Forelimb muscle (tissue), 1 donor: Measurements from ENCODE around the gene MAP2K6. TPM values are rescaled to one million over a fixed set of nuclear protein-coding genes. Genes with fewer than 3 reads are reported as not detected.

ENCODE experiments used
- DNase-seq: peaks from one replicate; pipeline ENCODE4 v3.0.0-alpha.2; 2013; ENCODE audit warnings: low read depth
- polyA plus RNA-seq: library from polyadenylated mRNA; unstranded; fragments of 120-200 nt; gene quantifications from one replicate; pipeline ENCODE4 v1.2.1, GENCODE V29; 2013; ENCODE audit not compliant: insufficient read length

Gene MAP2K6
- polyA plus RNA-seq, 1 donor = 16.4 TPM

DNA sequence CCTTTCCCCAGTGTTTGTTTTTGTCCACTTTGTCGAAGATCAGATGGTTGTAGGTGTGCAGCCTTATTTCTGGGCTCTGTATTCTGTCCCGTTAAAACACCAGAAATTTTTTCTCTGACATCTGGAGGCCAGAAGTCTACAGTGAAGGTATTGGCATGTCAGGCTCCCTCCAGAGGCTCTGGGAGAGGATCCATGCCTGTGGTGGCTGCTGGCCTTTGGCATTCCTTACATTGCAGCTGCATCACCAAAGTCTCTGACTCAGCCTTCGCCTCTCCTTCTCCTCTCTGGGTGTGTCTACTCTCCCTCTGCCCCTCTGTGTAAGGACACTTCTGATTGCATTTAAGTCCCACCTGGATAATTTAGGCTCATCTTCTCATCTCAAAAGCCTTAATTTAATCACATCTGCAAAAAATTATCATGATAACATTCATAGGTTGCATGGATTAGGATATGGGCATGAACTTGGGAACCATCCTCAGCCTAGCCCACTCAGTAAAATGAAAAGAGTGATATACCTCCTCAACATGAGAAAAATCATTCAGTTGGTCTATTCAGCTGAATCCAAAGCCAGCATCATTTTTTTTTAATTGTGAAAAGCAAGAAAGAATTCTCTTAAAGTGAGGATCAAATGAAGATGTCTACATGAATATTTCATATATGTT, 78.0 kb downstream of the MAP2K6 start:
- DNase-seq = no peak

DNA sequence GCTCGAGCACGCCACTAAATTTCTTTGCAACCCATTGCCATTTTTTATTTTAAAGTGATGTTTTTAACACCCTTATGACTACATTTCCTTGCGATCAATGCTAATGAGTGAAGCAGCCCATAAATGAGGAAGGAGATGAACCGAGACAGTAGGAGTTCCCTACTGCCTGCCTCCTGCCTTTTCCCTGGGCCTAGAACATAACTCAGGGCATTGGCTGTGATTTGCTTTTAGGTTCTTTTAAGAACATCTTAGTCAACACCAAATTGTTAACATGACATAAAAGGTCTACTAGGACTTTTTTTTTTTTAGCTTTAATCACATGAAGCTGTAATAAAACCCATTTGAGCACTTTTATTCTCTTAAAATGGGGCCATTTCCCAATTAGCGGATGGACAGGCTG, 81.3 kb downstream of the MAP2K6 start:
- DNase-seq = no peak

- no peak for DNase-seq
Observed at GRCh38 chr17:69497161-69497560, 82.7 kb downstream of the MAP2K6 start.

DNA sequence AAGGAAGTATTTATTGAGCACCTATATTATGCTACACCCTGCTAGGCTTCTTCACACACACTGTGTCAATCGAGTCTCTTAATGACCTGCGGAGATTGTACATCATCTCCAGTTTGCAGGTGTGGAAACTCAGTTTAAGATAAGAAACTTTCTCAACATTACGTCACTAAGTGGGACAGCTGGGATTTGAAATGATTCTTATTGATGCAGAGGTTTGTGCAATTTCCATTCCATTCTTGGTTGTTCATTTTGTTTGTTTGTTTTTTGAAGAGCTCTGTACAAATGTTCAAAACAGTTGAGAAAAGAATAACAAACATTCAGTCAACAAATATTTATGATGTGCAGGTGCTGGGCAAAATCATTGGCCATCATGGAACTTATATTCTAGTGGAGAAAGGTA, 84.8 kb downstream of the MAP2K6 start:
- no peak for DNase-seq

DNA sequence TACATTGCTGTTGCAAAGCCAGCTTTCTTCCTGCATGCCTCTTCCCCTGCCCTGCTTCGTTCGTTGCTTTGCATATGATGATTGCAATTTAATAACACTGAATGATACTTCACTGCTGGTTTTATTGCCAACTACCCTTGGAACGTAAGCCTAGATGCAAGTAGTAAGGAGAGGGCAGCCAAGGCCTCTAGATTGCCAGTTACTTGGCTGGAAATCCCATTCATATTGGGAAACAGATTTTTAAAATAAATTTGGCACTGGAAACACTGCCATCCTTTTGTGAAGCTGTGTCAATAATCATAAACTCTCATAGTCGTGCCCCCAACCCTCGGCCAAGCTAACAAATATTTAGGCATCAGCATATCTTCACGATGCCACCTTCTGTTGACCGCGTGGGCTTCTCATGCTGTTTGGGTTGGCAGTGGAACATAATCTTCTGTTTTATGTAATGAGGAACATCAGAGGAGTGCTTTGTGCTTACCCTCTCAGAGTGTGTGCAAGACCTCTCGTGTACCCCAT, 86.5 kb downstream of the MAP2K6 start:
- DNase-seq = no peak

GRCh38 chr17:69501591-69502468, 87.3 kb downstream of the MAP2K6 start:
- peak; percentile 62 for DNase-seq

GRCh38 chr17:69503711-69504110, 89.2 kb downstream of the MAP2K6 start:
- DNase-seq = no peak

DNA sequence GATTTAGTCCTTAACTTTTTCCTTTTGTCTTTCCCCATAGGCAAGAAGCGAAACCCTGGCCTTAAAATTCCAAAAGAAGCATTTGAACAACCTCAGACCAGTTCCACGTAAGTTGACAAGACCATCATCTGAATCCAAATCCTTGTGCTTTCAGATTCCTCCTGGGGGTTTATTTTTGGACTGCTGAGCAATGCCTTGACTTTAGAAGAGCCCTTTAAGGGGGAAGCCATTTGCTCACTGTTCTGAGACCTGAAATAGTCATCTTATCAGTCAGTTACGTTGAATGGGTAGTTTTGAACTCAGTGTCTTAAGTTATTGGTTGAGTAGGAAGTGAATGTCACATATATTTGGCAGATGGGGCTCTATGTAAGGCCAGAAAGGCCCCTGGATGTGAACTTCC, 91.2 kb downstream of the MAP2K6 start:
- DNase-seq = no peak

DNA sequence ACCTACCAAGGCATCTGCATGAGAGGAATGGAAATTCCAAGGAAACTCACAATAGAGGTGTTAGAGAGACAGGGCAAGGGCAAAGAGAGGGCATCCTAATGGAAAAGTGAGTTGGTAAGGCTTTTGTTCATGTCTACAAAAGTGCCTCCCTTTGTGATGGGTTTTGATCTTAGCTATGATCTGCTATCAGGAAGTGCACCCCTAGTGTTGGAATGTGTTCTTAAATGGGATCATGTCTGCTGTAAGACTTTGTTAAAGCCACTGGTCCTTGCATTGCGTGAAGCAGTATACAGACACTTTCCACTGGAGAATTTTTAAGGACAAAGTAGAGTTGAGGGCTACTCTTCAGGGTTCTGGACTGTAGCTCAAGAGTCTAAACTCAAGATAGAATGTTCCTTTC, 92.0 kb downstream of the MAP2K6 start:
- DNase-seq = no peak

GRCh38 chr17:69508814-69509213, 94.3 kb downstream of the MAP2K6 start:
- DNase-seq = no peak

DNA sequence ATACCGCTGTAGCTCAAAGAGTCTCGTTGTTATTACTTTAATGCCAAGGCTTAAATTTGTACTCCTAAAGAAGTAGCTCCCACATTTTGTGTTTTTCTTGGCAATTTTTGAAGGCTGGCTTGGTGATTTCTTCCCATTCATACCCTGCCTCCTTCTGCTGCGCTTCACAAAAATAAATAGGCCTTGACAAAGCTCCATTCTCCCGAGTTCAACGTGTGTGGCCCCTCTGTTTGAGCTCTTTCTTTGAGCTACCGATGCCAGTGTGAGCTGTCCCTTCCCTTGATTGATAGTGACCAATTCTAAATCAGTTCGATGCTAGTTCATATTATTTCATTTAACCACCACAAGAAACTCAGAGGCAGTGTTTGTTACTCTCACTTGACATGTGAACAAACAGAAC, 96.8 kb downstream of the MAP2K6 start:
- no peak for DNase-seq

GRCh38 chr17:69512946-69513345, 98.4 kb downstream of the MAP2K6 start:
- no peak for DNase-seq

GRCh38 chr17:69516225-69516624, 101.7 kb downstream of the MAP2K6 start:
- no peak for DNase-seq

DNA sequence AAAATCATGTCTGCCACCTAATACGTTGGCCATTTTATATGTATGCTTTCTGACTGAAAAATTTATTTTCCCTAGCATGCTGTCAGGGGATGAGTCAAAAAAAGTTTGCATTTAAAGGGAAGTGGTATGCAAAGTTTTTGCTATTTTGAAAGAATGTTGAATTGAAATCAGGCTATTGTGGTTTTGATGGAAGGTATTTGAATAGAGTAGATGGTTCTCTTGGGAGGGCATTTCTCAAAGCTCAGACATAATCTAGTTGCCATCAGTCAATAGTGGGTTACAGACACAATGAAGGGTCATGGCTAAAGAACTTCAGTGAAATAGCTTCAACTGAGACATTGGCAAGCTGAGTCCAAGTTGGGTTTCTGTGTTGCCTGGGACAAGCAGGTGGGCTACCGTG, 102.4 kb downstream of the MAP2K6 start:
- no peak for DNase-seq

DNA sequence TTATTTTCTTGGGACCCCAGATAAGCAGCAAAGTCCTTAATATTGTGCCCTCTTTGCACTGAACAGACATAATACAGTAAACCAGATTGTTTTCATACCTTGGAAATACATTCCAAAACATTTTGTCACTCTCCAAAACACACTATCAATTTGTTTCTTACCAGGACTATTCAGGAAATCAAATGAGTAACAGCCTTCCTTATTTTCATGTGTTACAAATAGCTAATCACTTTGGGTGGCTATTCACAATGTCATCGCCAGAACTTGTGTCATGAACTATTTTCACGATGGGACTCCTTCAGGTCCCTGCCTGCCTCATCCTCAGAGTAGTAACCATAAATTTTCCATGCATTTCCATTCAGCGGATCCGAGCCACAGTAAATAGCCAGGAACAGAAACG, 104.5 kb downstream of the MAP2K6 start:
- no peak for DNase-seq

- DNase-seq = no peak
Observed at GRCh38 chr17:69523244-69523861, 108.9 kb downstream of the MAP2K6 start.

GRCh38 chr17:69524854-69525253, 110.4 kb downstream of the MAP2K6 start:
- DNase-seq = no peak

DNA sequence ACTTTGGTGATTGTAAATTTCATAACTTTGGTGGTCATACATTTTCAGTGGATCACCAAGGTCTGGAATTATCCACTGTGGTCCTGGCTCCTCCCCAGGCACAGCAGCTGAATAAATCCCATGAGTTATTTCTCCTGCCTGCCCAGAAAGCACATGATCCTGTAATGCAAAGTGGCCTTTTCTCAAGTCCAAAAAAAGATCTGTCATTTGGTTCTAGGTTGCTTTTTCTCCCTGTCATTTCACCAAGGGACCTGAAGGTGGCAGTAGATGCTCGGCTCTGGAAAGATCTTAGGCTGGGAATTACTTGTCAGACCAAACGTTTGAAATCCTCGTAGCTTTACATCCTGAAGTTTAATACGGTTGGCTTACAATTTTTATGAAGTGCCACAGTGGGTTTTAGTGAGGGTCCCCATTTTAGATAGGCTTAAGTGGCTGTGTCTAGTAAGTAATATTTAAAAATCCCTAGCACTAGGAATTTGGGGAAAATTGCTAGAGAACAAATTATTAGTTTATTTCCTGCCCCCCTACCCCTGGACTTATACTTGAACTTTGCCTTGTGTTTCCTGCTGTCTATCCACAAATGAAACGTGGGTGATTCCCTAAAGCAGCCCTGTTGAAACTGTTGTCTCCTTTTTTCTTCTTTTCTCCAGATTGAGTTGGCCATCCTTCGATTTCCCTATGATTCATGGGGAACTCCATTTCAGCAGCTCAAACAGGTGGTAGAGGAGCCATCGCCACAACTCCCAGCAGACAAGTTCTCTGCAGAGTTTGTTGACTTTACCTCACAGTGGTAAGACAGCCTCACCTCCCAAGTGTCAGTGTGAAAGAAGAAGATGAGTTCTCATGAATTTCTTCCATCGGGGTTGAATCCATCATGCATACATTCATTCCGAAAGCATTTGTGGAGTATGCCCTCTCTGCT, 111.7 kb downstream of the MAP2K6 start:
- peak; percentile 44 for DNase-seq

DNA sequence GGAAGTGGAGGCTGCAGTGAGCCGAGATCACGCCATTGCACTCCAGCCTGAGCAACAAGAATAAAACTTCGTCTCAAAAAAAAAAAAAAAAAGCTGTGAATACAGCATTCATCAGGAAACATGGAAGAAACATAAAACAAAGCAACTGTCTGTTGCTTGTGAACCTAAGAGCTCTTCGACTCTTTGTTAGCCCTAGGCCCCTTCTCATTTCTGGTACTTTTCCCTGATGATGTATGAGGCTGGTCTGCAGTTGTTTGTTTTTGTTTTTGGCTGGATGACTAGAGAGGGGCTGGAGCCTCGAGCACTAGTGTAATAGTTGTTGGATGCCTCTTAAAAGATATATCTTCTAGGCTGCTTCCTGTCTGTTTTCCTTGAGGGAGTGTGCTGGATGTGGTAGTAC, 113.5 kb downstream of the MAP2K6 start:
- DNase-seq = no peak

GRCh38 chr17:69533481-69534234, 119.2 kb downstream of the MAP2K6 start:
- DNase-seq = no peak

- no peak for DNase-seq
Observed at GRCh38 chr17:69534235-69534621, 119.7 kb downstream of the MAP2K6 start.
